Medulla oblongata (tissue), 1 donor: Measurements from ENCODE around the gene JADE3.

Experiments used
- DNase-seq: peaks from one replicate; pipeline ENCODE4 v3.0.0-alpha.2; 2015; ENCODE audit errors: extremely low spot score

Gene JADE3

DNA sequence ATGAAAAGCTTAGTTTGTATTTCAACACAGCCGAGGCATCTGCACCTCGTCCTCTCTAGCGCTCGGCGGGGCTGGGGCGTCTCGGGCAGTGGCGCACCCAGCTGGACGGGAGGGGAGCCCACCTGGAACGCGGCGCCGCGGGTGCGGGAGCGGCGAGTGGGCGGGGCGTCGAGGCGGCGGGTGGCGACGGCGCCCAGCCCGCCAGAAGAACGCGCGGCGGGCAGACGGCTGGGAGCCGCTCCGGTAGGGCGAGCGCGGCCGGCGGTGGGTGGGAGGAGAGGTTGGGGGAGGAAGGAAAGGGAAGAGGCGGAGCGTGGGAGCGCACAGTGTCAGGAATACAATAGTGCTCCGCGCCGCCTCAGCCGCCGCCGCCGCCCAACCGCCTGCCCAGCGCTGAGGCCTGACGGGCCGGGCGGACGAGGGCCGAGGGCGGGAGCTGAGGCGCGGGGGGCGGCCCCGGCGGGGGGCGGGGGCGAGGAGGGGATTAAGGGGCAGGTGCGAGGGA lies at the start of gene JADE3:
TSS of gene JADE3 (plus strand) at position 324 of the 505 bp plus-strand sequence. CDS start 72,474 bp downstream, outside the sequence.
- DNase-seq = peak; percentile 50

DNA sequence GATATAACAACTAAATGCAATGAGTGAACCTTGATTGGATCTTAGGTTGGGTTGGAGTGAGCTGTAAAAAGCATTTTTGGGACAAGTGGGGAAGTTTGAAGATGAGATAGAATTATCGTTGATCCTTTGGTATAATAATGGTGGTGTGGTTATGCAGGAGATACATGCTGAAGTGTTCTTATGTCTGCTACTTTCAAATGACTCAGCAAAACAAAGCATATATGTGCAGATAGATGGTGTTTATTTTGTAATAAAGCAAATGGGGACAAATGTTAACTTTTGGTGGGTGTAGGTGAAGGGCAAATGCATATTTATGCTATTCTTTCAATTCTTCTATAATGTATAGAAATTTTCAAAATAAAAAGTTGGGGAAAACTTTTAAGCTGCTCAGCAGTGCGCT lies 49.1 kb upstream of the JADE3 start:
- no peak for DNase-seq

DNA sequence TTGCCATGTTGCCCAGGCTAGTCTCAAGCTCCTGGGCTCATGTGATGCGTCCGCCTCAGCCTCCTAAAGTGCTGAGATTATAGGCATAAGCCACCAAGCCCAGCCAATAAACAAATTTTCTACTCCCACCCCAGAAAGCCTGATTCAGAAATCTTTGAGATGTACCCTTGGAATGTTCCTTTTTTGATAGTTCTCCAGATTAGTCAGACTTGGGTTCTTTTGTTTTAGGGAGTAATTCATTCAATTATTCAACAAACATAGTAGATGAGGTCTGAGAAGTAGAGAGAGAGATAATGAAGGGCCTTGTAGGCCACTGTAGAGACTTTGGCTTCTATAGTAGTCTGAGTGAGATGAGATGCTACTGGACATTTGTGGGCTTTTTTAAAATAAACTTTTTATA lies 47.6 kb upstream of the JADE3 start:
- DNase-seq = no peak

DNA sequence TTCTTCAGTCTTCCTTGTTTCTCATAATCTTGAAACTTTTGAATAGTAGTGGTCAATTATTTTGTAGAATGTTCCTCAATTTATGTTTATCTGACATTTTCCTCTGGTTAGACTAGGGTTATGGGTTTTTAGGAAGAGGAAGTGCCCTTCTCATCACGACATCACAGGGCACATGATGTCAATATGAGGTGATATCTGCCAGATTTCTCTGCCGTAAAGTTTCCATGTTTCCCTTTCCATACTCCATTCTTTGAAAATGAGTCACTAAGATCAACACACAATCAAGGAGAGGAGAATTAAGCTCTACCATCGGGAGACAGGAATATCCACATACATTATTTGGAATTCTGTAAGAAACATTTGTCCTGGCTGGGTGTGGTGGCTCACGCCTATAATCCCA lies 46.9 kb upstream of the JADE3 start:
- DNase-seq = peak; percentile 3

DNA sequence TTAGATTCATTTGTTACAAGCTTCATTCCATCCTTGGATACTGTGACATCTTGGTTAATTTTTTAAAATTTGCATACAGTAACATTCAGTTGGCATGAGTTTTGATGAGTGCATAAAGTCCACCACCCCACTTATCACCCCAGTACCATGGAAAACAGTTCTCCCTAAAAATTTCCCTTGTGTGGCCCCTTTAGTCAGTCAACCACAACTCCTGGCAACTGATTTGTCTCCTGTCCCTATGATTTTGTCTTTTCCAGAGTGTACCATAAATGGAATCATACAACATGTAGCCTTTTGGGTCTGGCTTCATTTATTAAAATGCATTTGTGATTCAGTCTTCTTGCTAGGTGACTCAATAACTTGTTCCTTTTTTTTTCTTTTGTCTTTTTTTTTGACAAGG lies 45.5 kb upstream of the JADE3 start:
- DNase-seq = no peak

DNA sequence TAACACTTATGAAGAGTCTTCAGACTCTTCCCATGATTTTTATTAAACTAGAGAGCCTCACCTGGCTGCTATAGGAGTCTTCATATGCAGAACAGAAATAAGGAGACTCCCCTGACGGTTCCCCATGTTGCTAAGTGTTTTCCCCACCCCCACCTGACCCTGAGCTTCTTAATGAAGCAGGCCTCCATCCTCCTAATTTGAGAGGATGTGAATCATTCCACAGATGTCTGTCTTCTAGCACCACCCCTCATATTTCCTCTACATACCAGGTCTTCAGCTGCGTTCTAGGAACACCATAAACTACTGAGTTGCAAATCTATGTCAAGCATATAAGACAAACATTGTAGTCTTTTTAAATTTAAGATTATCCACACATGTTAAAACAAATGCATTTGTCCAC lies 38.5 kb upstream of the JADE3 start:
- DNase-seq = no peak

DNA sequence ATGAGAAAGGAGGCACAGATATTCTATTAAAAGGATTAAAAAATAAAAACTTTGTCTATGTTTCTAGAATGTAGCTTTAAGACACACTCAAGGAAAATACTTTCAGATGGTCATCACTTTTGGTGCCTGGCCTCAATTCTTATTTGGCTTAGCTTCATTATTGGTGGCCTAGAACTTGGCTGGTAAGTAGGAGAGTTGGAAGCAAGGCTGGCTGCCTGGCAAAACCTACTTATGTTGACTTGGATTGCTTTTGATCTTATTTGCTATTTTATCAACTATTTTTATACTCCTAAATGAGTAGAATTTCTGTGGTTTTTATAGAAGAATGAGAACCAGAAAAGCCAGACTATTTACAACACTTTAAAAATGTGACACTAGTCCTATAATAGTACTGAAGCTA lies 35.3 kb upstream of the JADE3 start:
- DNase-seq = peak; percentile 26

DNA sequence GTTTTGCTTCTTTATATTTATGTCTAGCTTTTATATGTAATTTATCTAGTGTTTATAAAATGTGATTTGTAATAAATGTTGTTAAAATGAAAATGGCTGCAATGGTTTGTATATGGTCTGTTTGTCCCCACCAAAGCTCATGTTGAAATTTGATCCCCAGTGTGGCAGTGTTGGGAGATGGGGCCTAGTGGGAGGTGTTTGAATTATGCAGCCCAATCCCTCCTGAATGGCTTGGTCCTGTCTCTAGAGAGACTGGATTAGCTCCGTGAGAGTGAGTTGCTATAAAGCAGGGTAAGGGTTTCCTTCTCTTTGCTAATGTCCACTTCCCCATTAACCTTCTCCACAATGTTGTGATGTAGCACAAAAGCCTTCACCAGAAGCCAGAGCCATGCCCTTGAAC lies 30.0 kb upstream of the JADE3 start:
- no peak for DNase-seq

DNA sequence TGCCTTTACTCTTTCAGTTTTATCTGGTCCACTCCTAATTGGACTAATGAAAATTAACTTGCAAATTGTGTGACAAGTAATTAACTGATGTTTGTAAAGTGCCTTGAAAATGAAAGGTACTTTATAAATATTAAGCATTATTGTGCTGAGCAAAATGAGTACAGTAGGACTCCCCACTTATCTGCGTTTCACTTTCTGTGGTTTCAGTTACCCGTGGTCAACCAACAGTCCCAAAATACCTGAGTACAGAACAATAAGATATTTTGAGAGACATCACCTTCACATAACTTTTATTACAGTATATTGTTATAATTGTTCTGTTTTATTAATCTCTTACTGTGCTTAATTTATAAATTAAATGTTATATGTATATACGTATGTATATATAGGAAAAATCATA lies 27.4 kb upstream of the JADE3 start:
- no peak for DNase-seq

DNA sequence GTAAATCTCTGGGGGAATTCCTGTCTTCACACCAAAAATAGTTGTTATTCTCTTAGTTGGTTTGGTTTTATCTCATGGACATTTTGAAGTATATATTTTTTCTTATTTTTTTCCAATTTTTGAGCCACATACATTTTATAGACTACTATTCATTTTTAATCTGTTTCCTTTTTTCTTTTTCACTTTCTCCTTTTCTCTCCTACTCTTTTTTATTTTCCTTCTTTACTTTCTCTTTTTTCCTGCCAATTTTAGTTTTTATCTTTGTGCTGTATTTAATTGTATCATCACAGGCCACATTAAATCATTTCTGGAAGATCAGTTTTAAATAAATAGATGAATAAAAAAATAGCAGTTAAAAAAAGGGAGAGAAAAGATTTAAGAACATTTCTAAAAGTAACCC lies 14.0 kb upstream of the JADE3 start:
- DNase-seq = no peak

DNA sequence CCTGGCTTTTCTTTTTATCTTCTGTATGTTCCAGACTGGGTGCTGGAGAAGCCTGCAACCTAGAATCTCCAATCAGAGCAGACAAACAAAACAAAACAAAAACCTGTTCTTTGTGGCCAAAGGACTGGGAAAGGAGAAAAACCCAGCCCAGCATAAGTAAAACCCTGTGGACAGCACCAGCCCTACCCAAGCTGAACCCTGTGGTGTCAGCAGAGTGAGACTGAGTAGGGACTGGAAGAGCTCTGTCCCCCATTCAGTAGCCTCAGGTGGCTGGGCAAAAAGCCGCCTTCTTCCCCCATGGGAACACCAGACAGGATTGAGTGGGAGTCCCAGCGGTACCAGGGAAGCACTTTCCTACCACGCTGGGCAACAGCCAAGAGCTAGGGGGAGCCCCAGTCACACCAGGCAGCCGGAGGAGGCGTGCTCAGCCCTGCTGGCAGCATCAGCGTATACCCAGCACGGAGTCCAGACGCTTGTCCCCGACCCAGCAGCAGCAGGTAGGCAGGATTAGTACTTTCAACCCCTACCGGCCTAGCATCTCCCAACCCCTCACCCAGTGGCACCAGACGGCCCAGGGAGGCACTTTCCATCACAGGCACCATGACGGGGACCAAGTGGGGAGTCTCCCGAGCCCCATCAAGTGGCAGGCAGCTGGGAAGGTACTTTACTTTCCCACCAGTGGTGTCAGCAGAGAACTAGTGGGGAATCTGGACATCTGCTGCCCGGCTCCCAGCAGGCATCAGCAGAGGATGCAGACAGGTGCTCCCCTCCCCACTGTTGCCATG lies 8.6 kb upstream of the JADE3 start:
- peak; percentile 90 for DNase-seq

DNA sequence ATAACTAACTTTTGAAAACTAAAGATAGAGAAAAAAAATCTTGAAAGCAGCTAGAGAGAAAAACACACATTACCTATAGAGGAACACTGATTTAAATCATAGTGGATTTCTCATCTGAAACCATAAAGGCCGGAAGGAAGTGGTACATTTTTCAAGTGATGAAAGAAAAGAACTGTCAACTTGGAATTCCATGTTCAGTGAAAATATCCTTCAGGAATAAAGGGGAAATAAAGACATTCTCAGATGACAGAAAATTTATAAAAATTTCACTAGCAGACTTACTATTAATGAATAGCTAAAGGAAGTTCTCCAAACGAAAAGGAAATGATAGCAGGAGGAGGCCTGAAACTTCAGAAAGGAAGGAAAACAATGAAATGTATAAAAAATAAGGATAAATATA lies 7.6 kb upstream of the JADE3 start:
- no peak for DNase-seq

DNA sequence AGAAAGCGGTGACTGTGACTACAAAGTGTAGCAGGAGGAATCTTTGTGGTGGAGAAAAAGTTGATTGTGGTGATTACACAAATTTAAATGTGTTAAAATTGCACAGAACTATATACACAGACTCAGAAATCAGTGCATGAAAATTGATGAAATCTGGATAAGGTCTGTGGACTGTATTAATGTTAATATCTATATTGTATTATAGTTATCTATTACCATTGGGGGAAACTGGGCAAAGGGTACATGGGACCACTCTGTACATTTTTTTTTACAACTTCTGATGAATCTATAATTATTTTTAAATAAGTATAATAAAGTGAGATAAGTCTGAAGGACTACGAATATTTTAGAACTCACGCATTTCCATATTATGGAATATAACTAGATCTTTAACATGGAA lies 1.8 kb upstream of the JADE3 start:
- DNase-seq = no peak

DNA sequence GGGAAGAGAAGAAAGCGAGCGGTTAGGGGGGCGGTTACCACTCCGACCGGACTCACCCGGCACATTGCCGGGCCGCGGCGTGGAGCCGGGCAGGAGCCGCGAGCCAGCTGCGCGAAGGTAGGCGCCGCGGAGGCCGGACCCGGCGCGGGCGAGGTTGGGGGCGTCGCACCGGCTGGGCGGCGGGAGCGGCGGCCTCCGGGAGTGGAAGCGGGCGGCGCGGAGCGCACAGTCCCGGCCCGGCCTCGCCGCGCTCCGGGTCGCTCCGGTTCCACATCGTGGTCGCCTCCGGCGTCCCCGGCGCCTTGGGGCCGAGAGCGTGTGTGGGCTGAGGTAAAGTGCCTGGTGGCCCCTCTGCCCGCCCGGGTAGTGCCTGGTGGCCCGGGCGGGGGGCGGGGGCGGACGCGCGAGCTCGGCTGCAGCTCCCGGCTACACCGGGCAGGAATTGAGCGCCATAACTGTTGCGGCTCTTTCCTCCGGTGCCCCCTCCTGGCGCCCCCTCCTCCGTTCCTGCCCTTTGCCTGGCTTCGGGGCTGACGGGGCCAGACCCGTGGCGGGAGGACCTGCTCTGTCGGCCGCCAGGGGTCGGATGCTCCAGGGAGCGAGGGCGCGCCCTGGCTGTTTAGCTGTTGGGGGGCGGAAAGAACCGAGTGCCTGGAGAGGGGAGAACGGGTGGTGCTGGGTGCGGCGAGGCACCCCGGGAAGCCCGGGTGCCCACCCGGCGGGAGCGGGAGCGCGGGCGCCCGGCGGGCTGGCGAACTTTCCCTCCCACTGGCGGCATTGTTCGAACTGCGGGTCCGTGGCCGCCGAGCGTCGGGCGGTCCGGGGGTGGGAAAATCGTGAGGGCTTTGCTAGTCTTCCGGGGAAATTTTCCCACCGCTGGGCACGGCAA lies 626 bp downstream of the JADE3 start:
- DNase-seq = peak; percentile 35

DNA sequence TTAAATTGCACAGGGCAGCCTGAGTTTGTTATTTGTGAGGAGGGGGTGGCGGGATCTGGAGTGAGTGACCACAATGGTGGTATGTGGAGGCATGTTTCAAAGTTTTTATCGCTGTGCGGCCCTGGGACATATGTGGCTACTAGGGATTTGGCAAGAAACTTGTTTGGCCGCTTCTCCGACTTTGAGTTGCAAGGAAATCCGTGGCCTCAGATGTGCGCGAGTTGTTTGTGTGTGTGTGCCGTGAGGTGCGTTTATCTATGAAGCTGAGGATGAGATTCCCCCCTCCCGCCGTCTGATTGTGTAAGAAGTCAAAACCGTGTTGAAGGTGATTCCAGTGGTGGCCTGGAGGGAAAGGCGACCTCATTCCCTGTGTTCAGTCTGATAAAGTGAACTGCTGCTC lies 1.4 kb downstream of the JADE3 start:
- DNase-seq = peak; percentile 6

DNA sequence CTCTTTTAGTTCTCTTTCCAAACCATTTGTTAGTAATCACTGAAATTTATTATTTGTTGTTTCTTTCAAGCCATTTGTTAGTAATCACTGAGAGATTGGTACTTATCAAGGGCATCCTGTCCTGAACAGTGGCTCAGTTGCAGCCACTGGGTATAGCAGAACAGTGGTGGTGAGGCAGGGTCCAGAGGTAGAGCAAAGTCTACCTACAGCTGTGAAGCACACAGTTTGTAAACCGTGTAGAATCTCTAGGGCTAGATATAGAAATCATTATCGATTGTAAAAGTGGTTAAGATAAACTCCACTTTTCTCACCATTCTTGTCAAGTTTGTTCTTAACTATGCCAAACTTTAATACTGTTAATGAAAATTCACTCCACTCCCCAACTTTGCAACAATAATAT lies 4.1 kb downstream of the JADE3 start:
- DNase-seq = no peak

DNA sequence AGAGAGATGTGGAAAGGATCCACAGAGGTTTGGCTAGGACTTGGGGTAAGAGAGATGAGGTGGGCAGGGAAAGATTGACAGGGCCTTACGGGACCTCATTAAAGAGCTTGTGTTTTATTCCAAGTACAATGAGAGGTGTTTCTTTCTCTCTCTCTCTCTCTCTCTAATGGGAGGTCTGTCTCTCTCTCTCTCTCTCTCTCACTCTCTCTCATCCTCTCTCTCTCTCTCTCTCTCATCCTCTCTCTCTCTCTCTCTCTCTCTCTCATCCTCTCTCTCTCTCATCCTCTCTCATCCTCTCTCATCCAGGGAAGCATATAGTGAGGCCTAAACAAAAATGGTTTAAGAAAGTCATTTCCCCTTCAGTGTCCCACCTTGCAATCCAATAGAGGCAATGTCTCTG lies 5.4 kb downstream of the JADE3 start:
- DNase-seq = no peak

DNA sequence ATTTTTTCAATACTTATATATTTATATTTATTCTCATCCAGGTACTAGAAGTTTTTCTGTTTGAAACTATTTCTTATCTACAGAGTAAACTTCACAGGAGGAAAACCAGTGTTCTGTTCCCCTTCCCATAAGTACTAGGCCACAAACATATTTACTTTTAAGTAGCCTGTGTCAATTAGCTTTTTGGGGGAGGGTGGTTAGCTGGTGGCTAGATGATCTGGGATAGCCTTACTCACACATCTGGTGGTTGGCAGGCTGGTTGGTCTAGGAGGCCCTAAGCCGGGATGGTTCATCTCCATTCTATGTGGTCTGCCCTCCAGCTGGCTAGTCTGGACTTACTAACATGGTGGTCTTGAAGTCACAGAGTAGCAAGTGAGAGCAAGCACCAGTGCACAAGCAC lies 6.2 kb downstream of the JADE3 start:
- no peak for DNase-seq

DNA sequence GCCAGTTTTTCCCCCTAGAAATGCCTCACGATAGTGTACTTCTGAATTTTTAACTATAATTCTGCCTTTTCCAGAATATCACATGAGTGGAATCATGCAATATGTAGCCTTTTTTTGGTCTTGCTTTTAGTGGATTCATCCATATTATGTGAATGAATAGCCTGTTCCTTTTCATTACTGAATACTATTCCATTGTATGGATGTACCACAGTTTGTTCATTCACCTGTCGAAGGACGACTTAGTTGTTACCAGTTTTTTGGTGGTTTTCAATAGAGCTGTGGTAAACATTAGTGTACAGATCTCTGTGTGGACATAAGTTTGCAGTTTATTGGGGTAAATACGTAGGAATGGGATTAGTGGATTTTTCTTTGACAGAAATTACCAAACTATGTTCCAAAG lies 8.0 kb downstream of the JADE3 start:
- DNase-seq = no peak

DNA sequence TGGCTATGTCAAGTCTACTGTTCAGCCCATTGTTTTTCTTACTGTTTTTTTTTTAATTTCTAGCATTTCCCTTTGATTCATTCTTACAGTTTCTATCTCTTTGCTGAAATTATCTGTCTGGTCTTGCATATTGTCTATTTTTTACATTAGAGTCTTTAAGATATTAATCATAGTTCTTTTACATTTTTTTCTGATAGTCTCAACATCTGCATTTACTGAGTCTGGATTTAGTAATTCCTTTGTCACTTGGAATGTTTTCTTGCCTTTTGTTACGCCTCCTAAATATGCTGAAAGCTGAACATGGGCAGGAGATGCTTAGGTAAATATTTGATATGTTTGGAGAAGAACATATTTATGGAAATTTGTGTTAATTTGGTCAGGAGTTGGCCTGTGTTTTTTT lies 10.4 kb downstream of the JADE3 start:
- no peak for DNase-seq

DNA sequence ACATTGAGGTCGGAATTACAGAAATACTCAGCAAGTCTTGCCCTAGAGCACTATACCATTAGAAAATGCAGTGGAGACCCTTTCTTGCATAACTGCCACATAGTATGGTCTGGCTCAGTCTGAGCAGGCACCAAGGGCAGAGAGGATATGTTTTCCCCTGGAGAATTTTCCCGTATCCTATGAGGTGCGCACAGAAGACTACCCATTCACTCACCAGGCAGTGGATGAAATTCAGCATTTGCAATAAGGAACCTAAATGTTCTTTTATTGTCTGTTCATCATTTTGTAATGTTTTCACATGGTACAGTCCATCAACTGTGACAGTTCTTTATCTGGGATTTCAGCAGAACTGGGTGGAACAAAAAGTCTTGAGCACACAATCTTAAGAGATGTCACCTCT lies 15.5 kb downstream of the JADE3 start:
- no peak for DNase-seq

DNA sequence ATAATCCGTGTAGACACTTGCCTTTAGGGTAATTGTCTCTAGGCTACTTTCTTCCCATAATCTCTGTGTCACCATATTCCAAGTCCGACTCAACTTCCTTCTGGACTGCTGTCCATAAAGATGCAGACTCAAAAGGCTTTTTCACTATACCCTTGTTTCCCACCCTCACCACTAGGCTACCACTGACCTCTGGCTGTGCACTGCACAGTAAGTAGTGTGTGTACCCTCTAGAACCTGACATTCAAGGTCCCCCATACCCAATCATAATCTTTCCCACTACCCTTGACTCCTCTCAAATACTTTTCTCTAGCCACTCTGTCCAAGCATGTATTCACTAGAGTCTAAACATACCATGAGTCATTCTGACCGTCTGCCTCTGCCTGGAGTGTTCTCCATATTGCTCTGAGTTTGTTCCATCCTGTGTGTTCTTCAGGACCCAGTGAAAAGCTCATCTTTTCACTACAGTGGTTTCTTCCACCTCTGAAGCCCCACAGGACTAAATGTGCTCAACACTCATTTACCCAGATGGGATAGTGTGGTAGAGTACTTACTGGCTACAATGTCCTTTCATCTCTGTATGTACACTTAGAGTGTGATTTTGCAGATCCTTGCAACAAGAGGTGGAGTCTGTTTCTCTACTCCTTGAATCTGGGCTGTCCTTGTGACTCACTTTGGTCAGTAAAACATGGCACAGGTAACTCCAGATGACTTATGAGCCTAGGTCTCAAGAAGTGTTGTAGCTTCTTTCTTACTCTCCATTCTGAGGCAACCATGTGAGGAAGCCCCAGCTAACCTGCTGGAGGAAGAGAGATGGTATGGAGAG lies 17.4 kb downstream of the JADE3 start:
- DNase-seq = no peak
